HepG2 (cell line): ENCODE data around the gene PASD1.

Experiments
- MZF1 ChIP-seq: sonication (generic); formaldehyde crosslinking; IDR thresholded peaks from 2 replicates; pipeline ENCODE4 v1.8.1; 2023; ENCODE audit warnings: mild to moderate bottlenecking, missing genetic modification reagents, borderline replicate concordance
- ZC3H4 ChIP-seq: sonication (generic); formaldehyde crosslinking; IDR thresholded peaks from 2 replicates; pipeline ENCODE4 v1.4.0; 2020; ENCODE audit warnings: missing genetic modification reagents, borderline replicate concordance
- ZNF24 ChIP-seq: fragments of 450-650 bp; IDR thresholded peaks from 2 replicates; pipeline ENCODE4 v1.6.1; 2017; ENCODE audit warnings: antibody characterized with exemption, mild to moderate bottlenecking
- ZNF589 ChIP-seq: sonication (generic); formaldehyde crosslinking; conservative IDR thresholded peaks from 2 replicates; pipeline ENCODE4 v1.8.0; 2022; ENCODE audit warnings: mild to moderate bottlenecking, moderate library complexity, missing genetic modification reagents
- TF ChIP-seq, protein P1 (sequence below), 2 experiments: IDR thresholded peaks; 2 replicates each; pipeline ENCODE4 v1.6.1; 2011 to 2012; ENCODE audit warnings: low read length in 2 of 2, borderline replicate concordance in 1 of 2, low read depth in 1 of 2, mild to moderate bottlenecking in 1 of 2, moderate library complexity in 1 of 2
- TF ChIP-seq, protein P2 (sequence below): sonication (generic); formaldehyde crosslinking; IDR thresholded peaks from 2 replicates; pipeline ENCODE4 v1.5.0; 2020; ENCODE audit warnings: mild to moderate bottlenecking, missing genetic modification reagents, moderate library complexity

DNA sequence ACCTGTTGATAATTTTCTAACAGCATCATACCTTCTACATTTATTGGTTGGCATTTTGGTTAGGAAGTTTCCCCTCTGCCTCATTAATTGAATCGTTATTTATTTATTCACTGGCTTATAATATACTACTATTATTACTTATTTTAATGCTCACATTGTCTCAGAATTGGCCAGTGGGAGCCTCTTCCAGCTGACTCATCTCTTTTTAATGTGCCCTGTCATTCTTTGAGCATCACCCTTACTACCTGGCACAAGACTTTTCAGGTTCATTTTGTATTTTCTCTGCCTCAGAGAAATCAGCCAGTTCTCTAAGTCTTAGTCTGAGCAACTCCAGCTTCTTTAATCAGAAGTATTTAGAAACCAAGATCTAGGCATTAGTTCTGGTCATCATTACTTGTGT lies 71.5 kb downstream of the PASD1 start:
- no peak for TF ChIP-seq ZNF24
- TF ChIP-seq ZC3H4 (CRISPR knock-in tag), result no peak
- TF ChIP-seq, protein P1, sequence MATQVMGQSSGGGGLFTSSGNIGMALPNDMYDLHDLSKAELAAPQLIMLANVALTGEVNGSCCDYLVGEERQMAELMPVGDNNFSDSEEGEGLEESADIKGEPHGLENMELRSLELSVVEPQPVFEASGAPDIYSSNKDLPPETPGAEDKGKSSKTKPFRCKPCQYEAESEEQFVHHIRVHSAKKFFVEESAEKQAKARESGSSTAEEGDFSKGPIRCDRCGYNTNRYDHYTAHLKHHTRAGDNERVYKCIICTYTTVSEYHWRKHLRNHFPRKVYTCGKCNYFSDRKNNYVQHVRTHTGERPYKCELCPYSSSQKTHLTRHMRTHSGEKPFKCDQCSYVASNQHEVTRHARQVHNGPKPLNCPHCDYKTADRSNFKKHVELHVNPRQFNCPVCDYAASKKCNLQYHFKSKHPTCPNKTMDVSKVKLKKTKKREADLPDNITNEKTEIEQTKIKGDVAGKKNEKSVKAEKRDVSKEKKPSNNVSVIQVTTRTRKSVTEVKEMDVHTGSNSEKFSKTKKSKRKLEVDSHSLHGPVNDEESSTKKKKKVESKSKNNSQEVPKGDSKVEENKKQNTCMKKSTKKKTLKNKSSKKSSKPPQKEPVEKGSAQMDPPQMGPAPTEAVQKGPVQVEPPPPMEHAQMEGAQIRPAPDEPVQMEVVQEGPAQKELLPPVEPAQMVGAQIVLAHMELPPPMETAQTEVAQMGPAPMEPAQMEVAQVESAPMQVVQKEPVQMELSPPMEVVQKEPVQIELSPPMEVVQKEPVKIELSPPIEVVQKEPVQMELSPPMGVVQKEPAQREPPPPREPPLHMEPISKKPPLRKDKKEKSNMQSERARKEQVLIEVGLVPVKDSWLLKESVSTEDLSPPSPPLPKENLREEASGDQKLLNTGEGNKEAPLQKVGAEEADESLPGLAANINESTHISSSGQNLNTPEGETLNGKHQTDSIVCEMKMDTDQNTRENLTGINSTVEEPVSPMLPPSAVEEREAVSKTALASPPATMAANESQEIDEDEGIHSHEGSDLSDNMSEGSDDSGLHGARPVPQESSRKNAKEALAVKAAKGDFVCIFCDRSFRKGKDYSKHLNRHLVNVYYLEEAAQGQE (IDR thresholded peaks at IDR 0.05; ENCODE audit: borderline replicate concordance in 1 of 2, low read depth in 1 of 2, low read length in 2 of 2), result no peak
- TF ChIP-seq, protein P2, sequence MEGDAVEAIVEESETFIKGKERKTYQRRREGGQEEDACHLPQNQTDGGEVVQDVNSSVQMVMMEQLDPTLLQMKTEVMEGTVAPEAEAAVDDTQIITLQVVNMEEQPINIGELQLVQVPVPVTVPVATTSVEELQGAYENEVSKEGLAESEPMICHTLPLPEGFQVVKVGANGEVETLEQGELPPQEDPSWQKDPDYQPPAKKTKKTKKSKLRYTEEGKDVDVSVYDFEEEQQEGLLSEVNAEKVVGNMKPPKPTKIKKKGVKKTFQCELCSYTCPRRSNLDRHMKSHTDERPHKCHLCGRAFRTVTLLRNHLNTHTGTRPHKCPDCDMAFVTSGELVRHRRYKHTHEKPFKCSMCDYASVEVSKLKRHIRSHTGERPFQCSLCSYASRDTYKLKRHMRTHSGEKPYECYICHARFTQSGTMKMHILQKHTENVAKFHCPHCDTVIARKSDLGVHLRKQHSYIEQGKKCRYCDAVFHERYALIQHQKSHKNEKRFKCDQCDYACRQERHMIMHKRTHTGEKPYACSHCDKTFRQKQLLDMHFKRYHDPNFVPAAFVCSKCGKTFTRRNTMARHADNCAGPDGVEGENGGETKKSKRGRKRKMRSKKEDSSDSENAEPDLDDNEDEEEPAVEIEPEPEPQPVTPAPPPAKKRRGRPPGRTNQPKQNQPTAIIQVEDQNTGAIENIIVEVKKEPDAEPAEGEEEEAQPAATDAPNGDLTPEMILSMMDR (CRISPR knock-in tag), result no peak
- TF ChIP-seq MZF1 (CRISPR knock-in tag), result no peak
- TF ChIP-seq ZNF589, result no peak
